HG02884 (cell line): ENCODE results near the gene DPPA4.

ENCODE experiments used
- ATAC-seq: cut with Tn5 transposase; IDR thresholded peaks from one replicate; pipeline ENCODE4 v1.9.1; 2021; ENCODE audit warnings: mild to moderate bottlenecking, moderate library complexity; ENCODE audit not compliant: unreplicated experiment

Gene DPPA4

GRCh38 chr3:109339197-109339596 lies 1.9 kb upstream of the DPPA4 start:
- ATAC-seq, result no peak

- no peak for ATAC-seq
Measured at GRCh38 chr3:109338322-109338721, 976 bp upstream of the DPPA4 start.

- ATAC-seq, result no peak
Measured at GRCh38 chr3:109336291-109336861, 970 bp downstream of the DPPA4 start.

GRCh38 chr3:109334572-109334971 lies 2.8 kb downstream of the DPPA4 start:
- ATAC-seq, result no peak

GRCh38 chr3:109331692-109332091 lies 5.7 kb downstream of the DPPA4 start:
- no peak for ATAC-seq

- no peak for ATAC-seq
Measured at GRCh38 chr3:109330405-109330804, 6.9 kb downstream of the DPPA4 start.

- ATAC-seq, result no peak
Measured at GRCh38 chr3:109328202-109328601, 9.1 kb downstream of the DPPA4 start.

- no peak for ATAC-seq
Measured at GRCh38 chr3:109325657-109326056, 11.7 kb downstream of the DPPA4 start.

GRCh38 chr3:109325109-109325508 lies 12.2 kb downstream of the DPPA4 start:
- no peak for ATAC-seq

- ATAC-seq, result no peak
Measured at GRCh38 chr3:109316162-109316730, 21.1 kb downstream of the DPPA4 start, which contains the start of gene DPPA2. DPPA2 (minus strand) TSS chr3:109316517; CDS start chr3:109314542, 1,975 bp downstream.

- ATAC-seq, result no peak
Measured at GRCh38 chr3:109313061-109313460, 24.3 kb downstream of the DPPA4 start.

- no peak for ATAC-seq
Measured at GRCh38 chr3:109297496-109297895, 39.9 kb downstream of the DPPA4 start.

- ATAC-seq, result no peak
Measured at GRCh38 chr3:109284071-109284470, 53.3 kb downstream of the DPPA4 start.

GRCh38 chr3:109278546-109278945 lies 58.8 kb downstream of the DPPA4 start:
- ATAC-seq, result no peak

GRCh38 chr3:109278141-109278540 lies 59.2 kb downstream of the DPPA4 start:
- no peak for ATAC-seq
